ENCODE data around the gene ADGRD1.

DNA sequence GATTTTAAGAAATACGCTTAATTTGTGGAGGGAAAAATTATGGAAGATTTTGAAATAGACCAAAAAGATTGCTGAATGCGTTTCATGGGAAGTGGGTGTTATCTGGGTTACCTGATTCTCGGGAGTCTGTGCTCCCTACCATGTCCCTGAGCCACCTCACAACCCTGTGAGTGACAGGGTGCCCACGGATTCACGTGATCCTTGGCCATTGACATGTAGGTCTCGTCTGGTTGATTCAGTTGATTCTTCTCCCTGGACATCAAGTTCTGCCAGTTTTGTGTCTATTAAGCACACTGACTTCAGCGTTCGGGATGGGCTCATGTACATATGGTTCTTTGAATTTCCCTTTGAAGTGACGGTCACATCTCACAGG is 101.4 kb downstream of the ADGRD1 start:
- no peak for TF ChIP-seq ZC3H10 (CRISPR knock-in tag; IDR thresholded peaks at IDR 0.05)
- TF ChIP-seq ZNF8 (CRISPR knock-in tag; IDR thresholded peaks at IDR 0.05), result no peak
- no peak for TF ChIP-seq SNAI2 (CRISPR knock-in tag; IDR thresholded peaks at IDR 0.05)
- TF ChIP-seq BACH2 (CRISPR knock-in tag; IDR thresholded peaks at IDR 0.05; ENCODE audit: borderline replicate concordance), result no peak
